Measurements from ENCODE around the gene OR1K1. TPM values are rescaled to one million over a fixed set of nuclear protein-coding genes. Genes with fewer than 3 reads are reported as not detected.

The OR1K1 gene, protein sequence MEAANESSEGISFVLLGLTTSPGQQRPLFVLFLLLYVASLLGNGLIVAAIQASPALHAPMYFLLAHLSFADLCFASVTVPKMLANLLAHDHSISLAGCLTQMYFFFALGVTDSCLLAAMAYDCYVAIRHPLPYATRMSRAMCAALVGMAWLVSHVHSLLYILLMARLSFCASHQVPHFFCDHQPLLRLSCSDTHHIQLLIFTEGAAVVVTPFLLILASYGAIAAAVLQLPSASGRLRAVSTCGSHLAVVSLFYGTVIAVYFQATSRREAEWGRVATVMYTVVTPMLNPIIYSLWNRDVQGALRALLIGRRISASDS
- polyA plus RNA-seq (2011; rRNA removed) (not detected in 2 replicates), polyA plus RNA-seq (2017; fragmentation: RNase III; extraction: RNeasy Plus Mini Kit Qiagen cat#74134 plus additional on column Dnase treatment) (not detected in 3 replicates), polyA minus RNA-seq (2011; rRNA and poly(A)+ RNA removed) (not detected in 2 replicates)
- not detected in 2 replicates for polyA plus RNA-seq (2012; cell fraction: cytosol; rRNA removed)
- polyA plus RNA-seq (2012; cell fraction: nucleus; rRNA removed): not detected in 2 replicates

DNA sequence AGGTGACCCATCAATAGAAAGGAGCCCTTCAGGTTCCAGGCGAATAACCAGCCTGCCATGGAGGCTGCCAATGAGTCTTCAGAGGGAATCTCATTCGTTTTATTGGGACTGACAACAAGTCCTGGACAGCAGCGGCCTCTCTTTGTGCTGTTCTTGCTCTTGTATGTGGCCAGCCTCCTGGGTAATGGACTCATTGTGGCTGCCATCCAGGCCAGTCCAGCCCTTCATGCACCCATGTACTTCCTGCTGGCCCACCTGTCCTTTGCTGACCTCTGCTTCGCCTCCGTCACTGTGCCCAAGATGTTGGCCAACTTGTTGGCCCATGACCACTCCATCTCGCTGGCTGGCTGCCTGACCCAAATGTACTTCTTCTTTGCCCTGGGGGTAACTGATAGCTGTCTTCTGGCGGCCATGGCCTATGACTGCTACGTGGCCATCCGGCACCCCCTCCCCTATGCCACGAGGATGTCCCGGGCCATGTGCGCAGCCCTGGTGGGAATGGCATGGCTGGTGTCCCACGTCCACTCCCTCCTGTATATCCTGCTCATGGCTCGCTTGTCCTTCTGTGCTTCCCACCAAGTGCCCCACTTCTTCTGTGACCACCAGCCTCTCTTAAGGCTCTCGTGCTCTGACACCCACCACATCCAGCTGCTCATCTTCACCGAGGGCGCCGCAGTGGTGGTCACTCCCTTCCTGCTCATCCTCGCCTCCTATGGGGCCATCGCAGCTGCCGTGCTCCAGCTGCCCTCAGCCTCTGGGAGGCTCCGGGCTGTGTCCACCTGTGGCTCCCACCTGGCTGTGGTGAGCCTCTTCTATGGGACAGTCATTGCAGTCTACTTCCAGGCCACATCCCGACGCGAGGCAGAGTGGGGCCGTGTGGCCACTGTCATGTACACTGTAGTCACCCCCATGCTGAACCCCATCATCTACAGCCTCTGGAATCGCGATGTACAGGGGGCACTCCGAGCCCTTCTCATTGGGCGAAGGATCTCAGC, at the start of gene OR1K1:
OR1K1 (plus strand) TSS at position 58 of the 995 bp plus-strand sequence; CDS start at position 58, 0 bp downstream.
- H3K4me2 ChIP-seq: no peak within 1 kb of the TSS
- no peak for ATAC-seq
- H3K9me3 ChIP-seq: no peaks in the 10 kb centered on the region
- no peak for DNase-seq (ENCODE audit: low read depth in 1 of 2, low spot score in 1 of 2)
- no peak within 1 kb of the TSS for H3K4me3 ChIP-seq
- TF ChIP-seq HOXB13 (CRISPR knock-in tag; IDR thresholded peaks at IDR 0.05; ENCODE audit: low read depth) (no peak), JUNB (IDR thresholded peaks at IDR 0.05) (no peak), FOXS1 (CRISPR knock-in tag; IDR thresholded peaks at IDR 0.05) (no peak), NFE2L2 (conservative IDR thresholded peaks at IDR 0.05; ENCODE audit: low read length) (no peak), HEYL (CRISPR knock-in tag; IDR thresholded peaks at IDR 0.05) (no peak), ZSCAN20 (CRISPR knock-in tag; IDR thresholded peaks at IDR 0.05) (no peak), POLR2A (IDR thresholded peaks at IDR 0.05; ENCODE audit: low read length) (no peak), POLR2AphosphoS2 (conservative IDR thresholded peaks at IDR 0.05; ENCODE audit: low read length) (no peak), SMC3 (IDR thresholded peaks at IDR 0.05) (no peak)
- TF ChIP-seq, protein P1, sequence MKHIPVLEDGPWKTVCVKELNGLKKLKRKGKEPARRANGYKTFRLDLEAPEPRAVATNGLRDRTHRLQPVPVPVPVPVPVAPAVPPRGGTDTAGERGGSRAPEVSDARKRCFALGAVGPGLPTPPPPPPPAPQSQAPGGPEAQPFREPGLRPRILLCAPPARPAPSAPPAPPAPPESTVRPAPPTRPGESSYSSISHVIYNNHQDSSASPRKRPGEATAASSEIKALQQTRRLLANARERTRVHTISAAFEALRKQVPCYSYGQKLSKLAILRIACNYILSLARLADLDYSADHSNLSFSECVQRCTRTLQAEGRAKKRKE (CRISPR knock-in tag; IDR thresholded peaks at IDR 0.05; ENCODE audit: low read depth): no peak
- ChIA-PET POLR2A (no interaction called here), CTCF (interaction anchor here (0.6 to 1.7 kb wide), 4 partner anchors 9 to 346 kb away, joined by 3 to 7 read pairs (median 3); no protein-coding TSS in a partner anchor)
- no peaks in the 10 kb centered on the region for H3K4me1 ChIP-seq
- 76% methylated on average over 30 of the region's 30 CpGs for whole genome bisulfite sequencing (ENCODE audit: missing lambda C conversion rate)
- no peak within 1 kb of the TSS for H3K27ac ChIP-seq
- FAIRE-seq: no peak

DNA sequence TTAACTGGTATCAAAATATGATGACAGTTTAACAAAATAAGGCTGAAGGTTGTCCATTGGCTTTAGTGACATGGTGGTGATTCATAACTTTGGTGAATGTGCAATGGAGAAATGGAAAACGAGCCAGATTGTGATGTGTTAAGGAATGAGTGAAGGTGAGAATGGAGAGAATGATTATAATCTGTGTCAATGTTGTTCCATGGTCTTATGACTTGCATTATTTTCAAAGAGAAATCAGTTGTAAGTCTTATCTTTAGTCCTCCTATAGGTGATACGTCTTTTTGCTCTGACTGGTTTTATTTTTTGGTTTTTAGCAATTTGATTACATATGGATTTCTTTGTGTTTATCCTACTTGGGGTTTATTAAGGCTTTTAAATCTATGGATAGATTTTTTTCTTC, 45.1 kb upstream of the OR1K1 start:
- 0 out of 2 replicates have a peak, but pooled peaks have one; percentile 6 for TF ChIP-seq NFE2L2 (conservative IDR thresholded peaks at IDR 0.05; ENCODE audit: low read length)
- TF ChIP-seq KDM1A (IDR thresholded peaks at IDR 0.05; ENCODE audit: low read depth): no peak
- Histone ChIP-seq H3K4me1 (no peaks in the 10 kb centered on the region), H3K27ac (no peak overlapping the region), H3K9me3 (peaks cover 25% of the 10 kb centered on the region), H3K4me3 (no peak overlapping the region), H3K4me2 (no peak overlapping the region)
- WGBS (ENCODE audit: missing lambda C conversion rate): under 1% methylated on average over 2 of the region's 2 CpGs
- ChIA-PET CTCF (no interaction called here), POLR2A (no interaction called here)
- FAIRE-seq: no peak
- DNase-seq (ENCODE audit: low read depth in 1 of 2, low spot score in 1 of 2): no peak
- ATAC-seq: no peak

DNA sequence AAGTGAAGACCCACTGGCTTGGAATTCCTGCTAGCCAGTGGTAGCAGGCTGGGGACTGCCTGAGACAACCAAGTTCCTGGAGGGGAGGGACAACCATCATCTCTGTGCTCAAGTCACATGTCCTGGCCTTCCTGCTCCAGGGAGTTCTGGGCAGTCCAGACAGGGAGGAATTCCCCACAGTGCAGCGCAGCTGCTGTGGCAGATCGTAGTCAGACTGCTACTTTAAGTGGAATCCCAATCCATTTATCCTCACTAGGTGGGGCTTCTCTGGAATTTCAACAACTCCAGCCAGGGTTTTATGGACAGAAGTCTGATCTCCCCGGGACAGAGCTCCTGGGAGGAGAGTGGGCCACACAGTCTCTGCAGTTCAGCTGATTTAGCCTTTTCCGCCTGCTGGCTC, 32.1 kb upstream of the OR1K1 start:
- TF ChIP-seq NR3C1 (IDR thresholded peaks at IDR 0.05) (no peak), KDM1A (IDR thresholded peaks at IDR 0.05; ENCODE audit: low read depth) (no peak), HDAC2 (IDR thresholded peaks at IDR 0.05) (no peak), TP53 (CRISPR knock-in tag; IDR thresholded peaks at IDR 0.05) (no peak), SMC3 (IDR thresholded peaks at IDR 0.05) (no peak), CHD4 (IDR thresholded peaks at IDR 0.05; ENCODE audit: borderline replicate concordance) (no peak), EP300 (IDR thresholded peaks at IDR 0.05) (no peak), NPAS2 (CRISPR knock-in tag; IDR thresholded peaks at IDR 0.05; ENCODE audit: borderline replicate concordance) (no peak), GATA3 (IDR thresholded peaks at IDR 0.05; ENCODE audit: borderline replicate concordance) (no peak), ZC3H11A (IDR thresholded peaks at IDR 0.05) (no peak), CBX8 (IDR thresholded peaks at IDR 0.05) (no peak), ESRRA (IDR thresholded peaks at IDR 0.05; ENCODE audit: borderline replicate concordance, low read length) (no peak), EHF (CRISPR knock-in tag; IDR thresholded peaks at IDR 0.05) (no peak)
- TF ChIP-seq, protein P1 (CRISPR knock-in tag; IDR thresholded peaks at IDR 0.05; ENCODE audit: low read depth): no peak
- TF ChIP-seq, protein P2, sequence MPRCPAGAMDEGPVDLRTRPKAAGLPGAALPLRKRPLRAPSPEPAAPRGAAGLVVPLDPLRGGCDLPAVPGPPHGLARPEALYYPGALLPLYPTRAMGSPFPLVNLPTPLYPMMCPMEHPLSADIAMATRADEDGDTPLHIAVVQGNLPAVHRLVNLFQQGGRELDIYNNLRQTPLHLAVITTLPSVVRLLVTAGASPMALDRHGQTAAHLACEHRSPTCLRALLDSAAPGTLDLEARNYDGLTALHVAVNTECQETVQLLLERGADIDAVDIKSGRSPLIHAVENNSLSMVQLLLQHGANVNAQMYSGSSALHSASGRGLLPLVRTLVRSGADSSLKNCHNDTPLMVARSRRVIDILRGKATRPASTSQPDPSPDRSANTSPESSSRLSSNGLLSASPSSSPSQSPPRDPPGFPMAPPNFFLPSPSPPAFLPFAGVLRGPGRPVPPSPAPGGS (IDR thresholded peaks at IDR 0.05): no peak
- no peak for DNase-seq (ENCODE audit: low read depth in 1 of 2, low spot score in 1 of 2)
- Histone ChIP-seq H3K9me3 (peaks cover 7% of the 10 kb centered on the region; the same call in 1 of the 3 replicates), H3K27ac (no peak overlapping the region), H3K4me2 (no peak overlapping the region), H3K4me1 (no peaks in the 10 kb centered on the region), H3K4me3 (no peak overlapping the region)
- WGBS (ENCODE audit: missing lambda C conversion rate): 8% methylated on average over 4 of the region's 4 CpGs
- FAIRE-seq: no peak
- ChIA-PET POLR2A (no interaction called here), CTCF (interaction anchor here (0.9 kb wide), 2 partner anchors 10 to 415 kb away, joined by 3 read pairs; no protein-coding TSS in a partner anchor)
- no peak for ATAC-seq

Data from A549 (cell line).